Osteocyte (in vitro differentiated cells): Measurements from ENCODE around the gene FAM163A. TPM values are rescaled to one million over a fixed set of nuclear protein-coding genes. Genes with fewer than 3 reads are reported as not detected.

Experiments used
- DNase-seq: peaks from one replicate; pipeline ENCODE4 v3.0.0; 2021; ENCODE audit warnings: mixed read lengths; ENCODE audit not compliant: unreplicated experiment; ENCODE audit errors: extremely low spot score
- H3K27ac Mint-ChIP-seq: one replicate; pipeline ENCODE4 v1.8.0; 2021; ENCODE audit warnings: mild to moderate bottlenecking, mixed read lengths; ENCODE audit not compliant: unreplicated experiment
- H3K27me3 Mint-ChIP-seq: one replicate; pipeline ENCODE4 v1.8.0; 2021; ENCODE audit warnings: mixed read lengths; ENCODE audit not compliant: unreplicated experiment
- H3K36me3 Mint-ChIP-seq: one replicate; pipeline ENCODE4 v1.8.0; 2021; ENCODE audit warnings: mixed read lengths; ENCODE audit not compliant: unreplicated experiment
- H3K4me1 Mint-ChIP-seq: one replicate; pipeline ENCODE4 v1.8.0; 2021; ENCODE audit warnings: mixed read lengths; ENCODE audit not compliant: unreplicated experiment
- H3K4me3 Mint-ChIP-seq: one replicate; pipeline ENCODE4 v1.8.0; 2021; ENCODE audit warnings: mild to moderate bottlenecking, moderate library complexity, mixed read lengths; ENCODE audit not compliant: unreplicated experiment
- H3K9me3 Mint-ChIP-seq: one replicate; pipeline ENCODE4 v1.8.0; 2021; ENCODE audit warnings: mixed read lengths; ENCODE audit not compliant: unreplicated experiment
- CTCF ChIP-seq: fragments of 200-600 bp; sonication (generic); IDR thresholded peaks from 2 replicates; pipeline ENCODE4 v1.5.0; 2021; ENCODE audit warnings: antibody characterized with exemption, mild to moderate bottlenecking, moderate library complexity
- total RNA-seq: library from RNA; stranded (reverse); gene quantifications from 2 replicates; pipeline ENCODE4 v1.2.1, GENCODE V29; 2021

The FAM163A gene
- total RNA-seq, 1 donor from 2014 or later = not detected

DNA sequence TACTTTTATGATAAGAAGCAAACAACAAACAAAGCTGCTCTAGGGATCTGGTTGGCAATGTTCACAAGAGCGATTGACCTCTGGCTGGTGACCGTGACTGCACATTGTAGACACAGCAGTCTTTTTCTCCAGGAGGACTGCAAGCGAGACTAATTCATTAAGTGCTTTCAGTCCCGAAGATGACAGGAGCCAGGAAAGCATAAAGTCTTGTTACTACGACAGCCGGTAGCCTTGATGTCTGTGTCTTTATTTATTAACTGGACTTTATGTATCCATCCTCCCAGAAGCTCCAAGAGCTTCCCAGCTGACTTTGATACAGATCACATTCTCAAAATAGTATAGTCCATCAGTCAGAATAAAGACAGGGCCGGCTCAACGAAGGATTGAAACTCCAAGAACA is 18.2 kb downstream of the FAM163A start:
- H3K27me3 Mint-ChIP-seq = peaks cover 27% of the 10 kb centered on the region
- DNase-seq = no peak
- no peak for TF ChIP-seq CTCF
- no peak overlapping the region for H3K27ac Mint-ChIP-seq
- H3K4me3 Mint-ChIP-seq = no peak overlapping the region
- H3K4me1 Mint-ChIP-seq = no peaks in the 10 kb centered on the region
- H3K9me3 Mint-ChIP-seq = no peaks in the 10 kb centered on the region
- no peaks in the 10 kb centered on the region for H3K36me3 Mint-ChIP-seq

GRCh38 chr1:179761846-179762640 is 19.0 kb downstream of the FAM163A start:
- H3K4me3 Mint-ChIP-seq = no peak overlapping the region
- H3K27ac Mint-ChIP-seq = no peak overlapping the region
- peaks cover 27% of the 10 kb centered on the region for H3K27me3 Mint-ChIP-seq
- H3K9me3 Mint-ChIP-seq = no peaks in the 10 kb centered on the region
- TF ChIP-seq CTCF = no peak
- DNase-seq = no peak
- H3K36me3 Mint-ChIP-seq = no peaks in the 10 kb centered on the region
- no peaks in the 10 kb centered on the region for H3K4me1 Mint-ChIP-seq

DNA sequence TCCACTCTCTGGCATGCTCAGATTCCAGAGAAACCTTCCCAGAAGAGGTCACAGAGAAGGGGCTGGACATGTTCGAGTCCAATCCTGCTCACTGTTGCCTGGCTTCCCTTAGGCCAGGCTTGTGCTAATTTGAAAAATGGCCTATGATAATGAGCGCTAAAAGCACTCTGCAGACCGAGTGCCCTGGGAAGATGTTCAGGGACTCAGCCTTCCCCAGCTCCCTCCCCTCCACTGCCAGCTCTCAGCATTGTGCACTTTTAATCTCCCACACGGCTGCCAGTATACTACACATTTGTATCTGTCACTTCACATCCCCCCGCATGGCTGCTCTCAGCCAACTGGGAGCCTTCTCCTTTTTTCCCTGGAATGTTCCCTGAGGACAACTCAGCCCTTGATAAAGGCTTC is 24.1 kb downstream of the FAM163A start:
- Mint-ChIP-seq H3K4me1 (no peaks in the 10 kb centered on the region), H3K9me3 (peaks cover 5% of the 10 kb centered on the region)

DNA sequence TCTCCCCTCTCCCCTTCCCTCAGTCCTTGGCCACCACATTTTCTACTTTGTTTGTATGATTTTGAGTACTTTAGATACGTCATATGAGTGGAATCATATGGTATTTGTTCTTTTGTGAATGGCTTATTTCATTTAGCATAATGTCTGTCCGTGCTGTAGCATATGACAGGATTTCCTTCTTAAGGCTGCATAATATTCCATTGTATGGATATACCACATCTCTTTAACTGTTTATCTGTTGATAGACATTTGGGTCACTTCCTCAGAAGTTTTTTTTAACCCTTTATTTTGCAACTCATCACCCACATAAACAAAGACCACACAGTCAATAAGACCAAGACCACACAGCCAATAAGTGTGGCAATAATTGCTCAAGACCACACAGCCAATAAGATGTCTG is 24.9 kb downstream of the FAM163A start:
- H3K9me3 Mint-ChIP-seq = peaks cover 10% of the 10 kb centered on the region
- H3K27ac Mint-ChIP-seq = no peak overlapping the region
- no peak for TF ChIP-seq CTCF
- peaks cover 9% of the 10 kb centered on the region for H3K27me3 Mint-ChIP-seq
- H3K4me3 Mint-ChIP-seq = no peak overlapping the region
- no peaks in the 10 kb centered on the region for H3K4me1 Mint-ChIP-seq
- DNase-seq = no peak
- no peaks in the 10 kb centered on the region for H3K36me3 Mint-ChIP-seq

More for the DNA sequence above, 24.1 kb downstream of the FAM163A start:
- DNase-seq = no peak
- H3K27me3 Mint-ChIP-seq = peaks cover 15% of the 10 kb centered on the region
- H3K27ac Mint-ChIP-seq = no peak overlapping the region
- no peaks in the 10 kb centered on the region for H3K36me3 Mint-ChIP-seq
- no peak overlapping the region for H3K4me3 Mint-ChIP-seq
- TF ChIP-seq CTCF = no peak

- Mint-ChIP-seq H3K9me3 (peaks cover 14% of the 10 kb centered on the region), H3K27ac (no peak overlapping the region), H3K4me1 (no peaks in the 10 kb centered on the region), H3K36me3 (no peaks in the 10 kb centered on the region), H3K4me3 (no peak overlapping the region), H3K27me3 (peaks cover 5% of the 10 kb centered on the region)
- no peak for TF ChIP-seq CTCF
- DNase-seq = no peak
Observed at GRCh38 chr1:179770887-179771502, 27.9 kb downstream of the FAM163A start.
